Fibroblast of lung (primary cell): Measurements from ENCODE around the gene MAP7D2. TPM values are rescaled to one million over a fixed set of nuclear protein-coding genes. Genes with fewer than 3 reads are reported as not detected.

Experiments
- DNase-seq, 2 donors: peaks; one replicate each; pipeline versions ENCODE4 v3.0.0 to v3.0.0-alpha.2; 2010; ENCODE audit warnings: low read depth in 2 of 2
- H2AFZ ChIP-seq: 2 replicates; pipeline ENCODE4 v1.5.1; 2012; ENCODE audit warnings: low read length, control low read depth, inconsistent platforms
- H3K27ac ChIP-seq: 2 replicates; pipeline ENCODE4 v1.5.1; 2011; ENCODE audit warnings: low read length, control low read depth; ENCODE audit not compliant: insufficient read depth
- H3K27me3 ChIP-seq: 2 replicates; pipeline ENCODE4 v1.5.1; 2011; ENCODE audit warnings: mild to moderate bottlenecking, low read length; ENCODE audit not compliant: control insufficient read depth, insufficient read depth
- H3K36me3 ChIP-seq: 2 replicates; pipeline ENCODE4 v1.5.1; 2011; ENCODE audit warnings: low read length; ENCODE audit not compliant: control insufficient read depth, insufficient read depth
- H3K4me1 ChIP-seq: 2 replicates; pipeline ENCODE4 v1.5.1; 2011; ENCODE audit warnings: low read length; ENCODE audit not compliant: control insufficient read depth, insufficient read depth; ENCODE audit errors: extremely low read depth
- H3K4me2 ChIP-seq: 2 replicates; pipeline ENCODE4 v1.5.1; 2011; ENCODE audit warnings: low read length, control low read depth; ENCODE audit not compliant: insufficient read depth; ENCODE audit errors: extremely low read depth
- H3K4me3 ChIP-seq, 4 experiments: fragments of 200-600 bp in 1 of 4; sonication (generic) in 1 of 4; replicated peaks in 1 of 4; 2 replicates each; pipeline ENCODE4 v1.5.1; 2011 to 2016; ENCODE audit warnings: low read length in 4 of 4, low read depth in 3 of 4, mild to moderate bottlenecking in 3 of 4, control low read depth in 2 of 4, inconsistent platforms in 1 of 4, mixed read lengths in 1 of 4; ENCODE audit not compliant: insufficient read depth in 1 of 4; ENCODE audit errors: control extremely low read depth in 1 of 4
- H3K79me2 ChIP-seq: 2 replicates; pipeline ENCODE4 v1.5.1; 2012; ENCODE audit warnings: mild to moderate bottlenecking, low read length, inconsistent platforms; ENCODE audit not compliant: control insufficient read depth, insufficient read depth
- H3K9ac ChIP-seq: 2 replicates; pipeline ENCODE4 v1.5.1; 2011; ENCODE audit warnings: mild to moderate bottlenecking, low read length, control low read depth; ENCODE audit not compliant: insufficient read depth
- H3K9me3 ChIP-seq: 2 replicates; pipeline ENCODE4 v1.5.1; 2012; ENCODE audit warnings: low read depth, low read length; ENCODE audit not compliant: control insufficient read depth, insufficient read depth
- H4K20me1 ChIP-seq: 2 replicates; pipeline ENCODE4 v1.5.1; 2011; ENCODE audit warnings: low read length; ENCODE audit not compliant: control insufficient read depth, insufficient read depth; ENCODE audit errors: extremely low read depth
- CTCF ChIP-seq, 2 donors: IDR thresholded peaks in 1 of 2; conservative IDR thresholded peaks in 1 of 2; 1 replicate in 1 of 2; 2 replicates in 1 of 2; pipeline ENCODE4 v1.5.1; 2011 to 2012; ENCODE audit warnings: low read length in 2 of 2, control low read depth in 1 of 2, inconsistent platforms in 1 of 2, low read depth in 1 of 2, mild to moderate bottlenecking in 1 of 2
- EZH2 ChIP-seq: IDR thresholded peaks from 2 replicates; pipeline ENCODE4 v1.5.1; 2012; ENCODE audit warnings: low read length, control low read depth, mild to moderate bottlenecking; ENCODE audit errors: missing control alignments
- polyA plus RNA-seq, 2 donors: library from polyadenylated mRNA; depleted of rRNA in 1 of 2; stranded (reverse) in 1 of 2; unstranded in 1 of 2; fragments of >200 nt; gene quantifications; 2 replicates each; pipeline ENCODE4 v1.2.1, GENCODE V29; 2011 to 2012; ENCODE audit warnings: missing spikeins in 1 of 2
- total RNA-seq: library from RNA; depleted of rRNA; stranded (reverse); fragments of >200 nt; gene quantifications from 2 replicates; pipeline ENCODE4 v1.2.1, GENCODE V29; 2014

The MAP7D2 gene
- total and polyA plus RNA-seq, 2 donors (not counting 1 experiment from before 2014, with no cell fraction given), result under 0.01 to 0.26 TPM

GRCh38 chrX:20141281-20142220 lies 24.8 kb upstream of the MAP7D2 start, which contains the start of gene EIF1AX:
TSS of gene EIF1AX (minus strand) at chrX:20141838. CDS start at chrX:20141640, 198 bp downstream.
- DNase-seq, result peak; percentile 97 to 99
- Histone ChIP-seq H3K9ac (peak within 1 kb of the TSS; percentile 91), H3K36me3 (peaks cover 2% of the 10 kb centered on the region), H3K4me2 (peak within 1 kb of the TSS; percentile 94), H3K27ac (peak within 1 kb of the TSS; percentile 88), H2AFZ (peak within 1 kb of the TSS; percentile 39), H3K4me1 (no peaks in the 10 kb centered on the region), H4K20me1 (no peaks in the 10 kb centered on the region), H3K4me3 (peak within 1 kb of the TSS; percentile 76 to 93 (median 90)), H3K9me3 (no peaks in the 10 kb centered on the region), H3K79me2 (peaks cover 43% of the 10 kb centered on the region), H3K27me3 (no peaks in the 10 kb centered on the region)
- TF ChIP-seq CTCF (conservative IDR thresholded peaks at IDR 0.05 in 1 of 2, IDR thresholded peaks at IDR 0.05 in 1 of 2; ENCODE audit: low read depth in 1 of 2, low read length in 2 of 2) (no peak), EZH2 (no peak)

- H3K36me3 ChIP-seq, result peaks cover 2% of the 10 kb centered on the region
- H3K9ac ChIP-seq, result peak overlapping the region; percentile 16
- H3K27me3 ChIP-seq, result no peaks in the 10 kb centered on the region
- no peak overlapping the region for H2AFZ ChIP-seq
- no peak for TF ChIP-seq EZH2
- TF ChIP-seq CTCF (conservative IDR thresholded peaks at IDR 0.05 in 1 of 2, IDR thresholded peaks at IDR 0.05 in 1 of 2; ENCODE audit: low read depth in 1 of 2, low read length in 2 of 2), result no peak
- no peak for DNase-seq
- no peaks in the 10 kb centered on the region for H4K20me1 ChIP-seq
- H3K4me3 ChIP-seq, result peak overlapping the region; percentile 76 to 93 (median 90)
- no peaks in the 10 kb centered on the region for H3K9me3 ChIP-seq
- no peaks in the 10 kb centered on the region for H3K4me1 ChIP-seq
- peak overlapping the region; percentile 94 for H3K4me2 ChIP-seq
- peaks cover 47% of the 10 kb centered on the region for H3K79me2 ChIP-seq
- H3K27ac ChIP-seq, result peak overlapping the region; percentile 88
Measured at GRCh38 chrX:20140420-20140819, 23.7 kb upstream of the MAP7D2 start.

- Histone ChIP-seq H2AFZ (no peak overlapping the region), H3K9ac (no peak overlapping the region), H3K27ac (no peak overlapping the region), H3K4me2 (peak overlapping the region; percentile 94), H3K27me3 (no peaks in the 10 kb centered on the region), H3K4me3 (peak overlapping the region; percentile 76 to 93 (median 90)), H4K20me1 (no peaks in the 10 kb centered on the region), H3K36me3 (peaks cover 2% of the 10 kb centered on the region), H3K9me3 (no peaks in the 10 kb centered on the region), H3K79me2 (peaks cover 47% of the 10 kb centered on the region), H3K4me1 (no peaks in the 10 kb centered on the region)
- DNase-seq, result peak; percentile 61 to 73
- TF ChIP-seq EZH2, result no peak
- no peak for TF ChIP-seq CTCF (conservative IDR thresholded peaks at IDR 0.05 in 1 of 2, IDR thresholded peaks at IDR 0.05 in 1 of 2; ENCODE audit: low read depth in 1 of 2, low read length in 2 of 2)
Measured at GRCh38 chrX:20139966-20140365, 23.3 kb upstream of the MAP7D2 start.
